CD1c-positive myeloid dendritic cell (primary cell): ENCODE data around the gene TM4SF20.
A peak's percentile ranks its signal among the peaks of the same experiment; 100 is the strongest.
"Not testable (repeated sequence)": the region's sequence is repeated elsewhere in the genome, so short reads cannot be mapped to it uniquely, and the experiment has no call there.

ENCODE experiments used
- DNase-seq: peaks from one replicate; pipeline ENCODE4 v3.0.0-alpha.2; 2016; ENCODE audit errors: extremely low spot score

The TM4SF20 gene

DNA sequence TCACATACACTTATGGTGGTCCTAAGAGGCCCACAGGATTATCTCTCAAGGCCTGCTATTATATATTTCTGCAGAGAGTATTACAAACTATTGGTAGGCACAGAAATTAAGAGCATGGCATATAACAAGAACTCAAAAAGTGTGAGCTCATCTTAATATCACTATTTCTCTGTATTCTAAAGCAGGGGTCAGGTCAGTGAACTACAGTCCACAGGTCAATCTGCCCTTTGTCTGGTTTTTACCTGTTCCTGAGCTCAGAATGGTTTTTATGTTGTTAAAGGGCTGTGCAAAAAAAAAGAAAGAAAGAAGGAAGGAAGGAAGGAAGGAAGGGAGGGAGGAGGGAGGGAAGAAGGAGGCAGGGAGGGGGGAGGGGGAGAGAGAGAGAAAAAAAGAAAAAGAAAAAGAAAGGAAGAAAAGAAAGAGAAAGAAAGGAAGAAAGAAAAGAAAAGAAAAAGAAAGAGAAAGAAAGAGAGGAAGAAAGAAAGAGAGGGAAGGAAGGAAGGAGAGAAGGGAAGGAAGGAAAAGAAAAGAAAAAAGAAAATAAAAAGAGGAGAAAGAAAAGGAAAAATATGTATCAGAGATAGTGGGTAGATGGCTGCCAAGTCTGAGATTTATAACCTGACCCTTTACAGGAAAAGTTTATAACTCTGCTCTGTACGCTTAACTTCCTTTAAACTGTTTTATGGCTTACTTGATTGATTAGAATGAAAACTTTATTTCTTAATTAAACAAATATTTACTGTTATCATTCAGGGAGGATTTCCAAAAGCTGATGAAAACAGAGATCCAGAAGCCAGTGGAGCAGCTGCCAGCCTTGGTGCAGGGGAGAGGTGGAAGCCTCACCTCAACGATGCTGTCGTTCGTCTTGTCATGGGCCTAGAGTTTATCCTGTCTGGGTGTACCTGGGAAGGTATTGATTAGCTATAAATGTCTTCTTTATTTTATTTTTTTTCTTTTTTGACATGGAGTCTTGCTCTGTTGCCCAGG, 19.9 kb upstream of the TM4SF20 start:
- no peak for DNase-seq

GRCh38 chr2:227397562-227397961, 18.5 kb upstream of the TM4SF20 start:
- DNase-seq = no peak

- no peak for DNase-seq
Observed at GRCh38 chr2:227395556-227395955, 16.4 kb upstream of the TM4SF20 start.

DNA sequence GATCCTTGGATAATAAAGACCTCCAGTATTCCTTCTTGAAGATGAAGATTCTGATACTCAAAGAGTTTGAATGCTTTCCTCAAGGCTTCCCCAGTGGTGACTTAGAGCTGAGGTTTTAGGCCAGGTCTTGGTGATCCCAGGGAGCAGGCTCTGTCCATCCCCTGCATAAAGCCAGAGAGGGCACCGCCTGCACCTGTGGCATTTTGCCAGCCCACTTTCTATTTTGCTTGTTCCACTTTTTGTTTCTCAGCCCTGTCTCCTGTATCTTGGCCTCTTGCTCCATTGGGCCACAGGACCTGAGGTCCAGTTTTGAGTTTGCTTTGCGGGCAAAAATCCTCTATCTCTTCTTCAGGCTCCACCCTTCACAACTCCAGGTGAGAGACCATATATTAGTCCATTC, 15.3 kb upstream of the TM4SF20 start:
- no peak for DNase-seq

DNA sequence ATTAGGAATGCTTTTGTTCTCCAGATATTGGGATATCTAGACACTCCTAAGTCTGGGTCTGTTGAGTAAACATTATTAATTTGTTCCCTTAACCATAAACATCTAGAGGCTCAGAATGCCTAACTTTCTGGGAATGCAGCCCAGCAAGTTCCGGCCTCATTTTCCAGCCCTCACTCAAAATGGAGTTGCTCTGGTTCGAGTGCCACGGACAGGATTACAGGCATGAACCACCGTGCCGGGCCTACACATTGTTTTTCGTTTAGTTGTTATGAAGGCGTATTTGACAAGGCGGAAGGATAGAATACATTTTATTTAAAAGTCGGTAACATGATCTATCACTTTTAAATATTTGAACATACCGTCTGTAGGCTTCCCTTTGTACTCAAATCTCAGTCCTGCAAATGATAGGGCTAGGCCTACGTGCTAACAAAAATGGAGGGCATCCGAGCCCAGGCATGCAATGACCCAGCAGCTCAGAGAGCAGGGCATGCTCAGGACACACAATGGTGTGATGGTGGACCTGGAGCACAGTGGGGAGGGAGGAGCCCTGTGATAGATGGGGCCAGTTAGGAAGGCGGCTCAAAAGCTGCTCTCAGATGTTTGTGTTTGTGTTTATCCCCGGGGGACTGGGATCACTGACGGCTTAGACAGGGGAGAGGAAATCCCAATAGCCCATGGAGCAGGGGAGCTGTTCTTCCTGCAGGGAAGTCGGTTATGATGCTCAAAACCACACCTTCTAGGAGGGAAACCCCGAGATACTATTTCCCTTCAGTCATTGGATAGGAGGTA, 11.6 kb upstream of the TM4SF20 start:
- DNase-seq = no peak

DNA sequence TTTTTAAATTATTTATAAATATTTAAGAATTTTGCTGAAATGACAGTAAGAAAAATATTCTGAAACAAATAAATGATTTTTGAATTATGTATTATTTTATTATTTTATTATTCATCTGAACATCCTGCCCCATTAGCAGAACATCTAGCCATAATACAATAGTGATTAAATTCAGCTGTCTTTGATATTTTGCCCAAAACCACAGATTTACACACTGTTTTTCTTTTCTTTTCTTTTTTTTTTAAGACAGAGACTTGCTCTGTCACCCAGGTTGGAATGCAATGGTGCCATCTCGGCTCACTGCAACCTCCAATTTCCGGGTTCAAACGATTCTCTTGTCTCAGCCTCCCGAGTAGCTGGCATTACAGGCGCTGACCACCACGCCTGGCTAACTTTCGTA, 10.6 kb upstream of the TM4SF20 start:
- DNase-seq = no peak

DNA sequence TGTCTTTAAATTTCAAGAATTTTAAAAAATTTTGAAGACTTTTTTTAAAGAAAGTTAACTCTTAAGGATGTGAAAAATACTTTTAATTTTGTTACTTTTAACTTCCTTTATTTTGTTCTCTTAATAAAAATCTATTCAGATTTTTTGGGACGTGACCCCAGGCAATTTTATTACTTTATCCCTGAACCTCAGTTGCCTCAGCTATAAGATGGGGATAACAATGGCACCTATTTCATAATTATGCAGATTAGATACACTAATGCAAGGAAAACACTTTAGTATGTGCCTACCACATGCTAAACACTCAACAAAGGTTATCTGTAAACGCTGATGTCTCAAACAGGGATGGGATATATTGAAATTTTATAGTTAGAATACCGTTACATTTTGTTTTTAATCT, 10.1 kb upstream of the TM4SF20 start:
- DNase-seq = no peak

DNA sequence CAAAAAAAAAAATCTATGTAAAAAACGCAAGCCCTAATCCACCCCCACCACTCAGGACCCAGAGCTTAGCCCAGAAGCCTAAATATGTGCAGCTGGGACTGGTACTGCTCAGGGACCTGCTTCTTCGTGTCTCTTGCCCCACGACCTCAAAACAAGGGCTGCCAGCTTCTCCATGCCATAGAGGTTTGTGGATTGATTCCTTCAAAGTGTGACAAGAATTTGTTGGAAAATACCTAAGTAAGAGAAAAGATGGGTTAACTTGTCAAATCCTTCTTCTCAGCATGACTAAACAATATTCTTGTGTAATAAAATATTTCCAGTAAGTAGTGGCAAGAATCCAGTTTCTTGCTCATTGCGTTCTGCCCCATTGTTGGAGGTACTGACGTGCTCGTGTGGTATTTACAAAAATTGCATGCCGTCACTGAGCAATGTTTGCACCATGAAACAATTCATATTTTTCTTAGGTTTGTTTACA, 9.5 kb upstream of the TM4SF20 start:
- DNase-seq = no peak

- not testable (repeated sequence) for DNase-seq
Observed at GRCh38 chr2:227387583-227387982, 8.5 kb upstream of the TM4SF20 start, which contains the start of gene SCYGR1. Gene SCYGR1, minus strand, starts transcription at chr2:227387949. Its CDS starts 0 bp downstream, at chr2:227387949.

- DNase-seq = no peak
Observed at GRCh38 chr2:227386630-227387029, 7.5 kb upstream of the TM4SF20 start.

DNA sequence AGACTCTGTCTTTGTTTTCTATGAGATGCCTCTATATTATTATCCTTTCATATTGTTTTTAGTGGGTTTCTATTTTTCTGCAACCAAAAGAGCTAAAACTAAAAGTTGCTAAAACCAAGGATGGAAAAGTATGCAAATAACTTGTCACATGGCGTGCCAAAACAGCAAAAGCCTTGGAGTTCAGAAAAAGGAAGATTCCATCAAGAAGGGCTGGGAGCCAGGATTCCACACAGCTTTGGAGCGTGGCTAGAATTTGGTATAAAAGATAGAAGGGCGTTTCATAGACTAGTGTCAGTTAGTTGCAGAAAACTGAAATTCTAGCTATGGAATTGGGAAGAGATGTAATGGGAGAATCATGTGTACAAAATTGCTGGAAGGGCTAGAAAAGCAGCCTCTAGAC, 4.6 kb upstream of the TM4SF20 start:
- DNase-seq = no peak

- DNase-seq = not testable (repeated sequence)
Observed at GRCh38 chr2:227382241-227382835, 3.2 kb upstream of the TM4SF20 start.

- DNase-seq = no peak
Observed at GRCh38 chr2:227378371-227378782, 729 bp downstream of the TM4SF20 start.

- DNase-seq = no peak
Observed at GRCh38 chr2:227377467-227378351, 1.4 kb downstream of the TM4SF20 start.

GRCh38 chr2:227376656-227377396, 2.3 kb downstream of the TM4SF20 start:
- no peak for DNase-seq

DNA sequence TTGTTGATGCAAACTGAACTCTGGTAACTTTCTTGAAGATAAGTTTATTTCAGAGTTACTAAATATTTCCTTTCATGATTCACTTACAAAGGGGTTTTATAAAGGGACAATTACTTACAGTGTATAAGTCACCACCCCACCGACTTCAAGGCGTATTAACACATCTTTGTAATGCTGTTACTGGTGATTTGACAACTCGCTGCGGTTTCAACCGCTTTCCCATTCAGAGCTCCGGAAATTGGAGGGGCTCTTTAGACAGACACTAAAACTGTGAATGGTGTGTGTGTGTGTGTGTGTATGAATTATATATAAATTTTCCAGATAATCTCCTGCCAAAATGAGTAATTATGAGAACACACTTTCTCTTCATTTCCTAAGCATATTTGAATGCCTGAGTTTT, 4.9 kb downstream of the TM4SF20 start:
- DNase-seq = no peak

DNA sequence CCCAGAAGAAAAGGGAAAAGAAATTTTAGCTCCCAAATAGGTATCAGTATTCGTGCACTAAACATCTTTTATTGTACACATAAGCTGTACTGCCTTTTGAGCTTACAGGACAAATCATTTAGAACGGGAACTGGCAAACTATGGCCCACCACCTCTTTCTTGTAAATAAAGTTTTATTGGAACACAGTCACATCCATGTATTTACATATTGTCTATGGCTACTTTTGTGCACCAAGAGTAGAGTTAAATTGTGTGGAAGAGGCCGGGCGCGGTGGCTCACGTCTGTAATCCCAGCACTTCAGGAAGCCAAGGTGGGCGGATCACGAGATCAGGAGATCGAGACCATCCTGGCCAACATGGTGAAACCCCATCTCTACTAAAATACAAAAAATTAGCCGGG, 5.7 kb downstream of the TM4SF20 start:
- DNase-seq = no peak

DNA sequence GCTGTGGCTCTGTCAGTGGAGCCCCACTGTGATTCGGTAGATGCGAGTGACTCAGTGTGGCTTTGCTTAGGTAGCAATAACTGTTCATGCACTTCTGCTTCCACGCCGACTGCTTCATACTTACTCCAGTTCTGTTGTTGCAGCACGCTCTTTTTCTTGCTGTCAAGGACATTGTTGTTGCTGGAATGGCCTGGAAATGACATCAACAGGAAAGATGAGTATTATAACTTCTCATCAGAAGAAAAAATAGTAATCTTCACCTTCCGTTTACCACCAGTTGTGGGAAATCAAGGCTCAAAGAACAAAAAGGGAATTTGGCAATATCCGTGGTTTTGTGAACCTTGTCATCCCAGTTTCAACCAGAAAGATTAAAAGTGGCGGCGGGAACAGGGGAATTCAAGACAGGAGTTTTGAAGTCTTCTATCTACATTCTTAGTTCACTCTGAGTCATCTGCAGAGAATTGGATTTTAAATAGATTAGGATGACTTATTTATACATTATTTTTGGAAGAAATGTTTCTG, 8.3 kb downstream of the TM4SF20 start:
- peak; percentile 84 for DNase-seq

- DNase-seq = peak; percentile 53
Observed at GRCh38 chr2:227370092-227370491, 9.0 kb downstream of the TM4SF20 start.

GRCh38 chr2:227368574-227368973, 10.5 kb downstream of the TM4SF20 start:
- peak; percentile 48 for DNase-seq
